ENCODE measurements around the gene PPP6R3.

The PPP6R3 gene

DNA sequence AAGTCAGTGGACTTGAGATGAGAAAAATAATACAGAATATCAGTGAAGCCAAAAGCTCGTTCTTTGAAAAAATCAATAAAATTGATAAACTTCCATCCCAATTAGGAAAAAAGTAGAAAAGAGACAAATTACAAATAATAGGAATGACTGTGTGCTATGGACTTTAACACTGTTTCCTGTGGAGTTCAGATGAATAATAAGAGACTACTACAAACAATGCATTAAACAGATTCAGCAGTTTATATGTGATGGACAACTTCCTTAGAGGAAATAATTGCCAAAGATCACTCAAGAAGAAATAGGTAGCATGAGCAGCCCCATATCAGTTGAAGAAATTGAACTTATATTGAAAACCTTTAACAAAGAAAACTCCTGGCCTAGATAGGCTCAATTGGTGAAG, 99.7 kb downstream of the PPP6R3 start:
- TF ChIP-seq, protein P1, sequence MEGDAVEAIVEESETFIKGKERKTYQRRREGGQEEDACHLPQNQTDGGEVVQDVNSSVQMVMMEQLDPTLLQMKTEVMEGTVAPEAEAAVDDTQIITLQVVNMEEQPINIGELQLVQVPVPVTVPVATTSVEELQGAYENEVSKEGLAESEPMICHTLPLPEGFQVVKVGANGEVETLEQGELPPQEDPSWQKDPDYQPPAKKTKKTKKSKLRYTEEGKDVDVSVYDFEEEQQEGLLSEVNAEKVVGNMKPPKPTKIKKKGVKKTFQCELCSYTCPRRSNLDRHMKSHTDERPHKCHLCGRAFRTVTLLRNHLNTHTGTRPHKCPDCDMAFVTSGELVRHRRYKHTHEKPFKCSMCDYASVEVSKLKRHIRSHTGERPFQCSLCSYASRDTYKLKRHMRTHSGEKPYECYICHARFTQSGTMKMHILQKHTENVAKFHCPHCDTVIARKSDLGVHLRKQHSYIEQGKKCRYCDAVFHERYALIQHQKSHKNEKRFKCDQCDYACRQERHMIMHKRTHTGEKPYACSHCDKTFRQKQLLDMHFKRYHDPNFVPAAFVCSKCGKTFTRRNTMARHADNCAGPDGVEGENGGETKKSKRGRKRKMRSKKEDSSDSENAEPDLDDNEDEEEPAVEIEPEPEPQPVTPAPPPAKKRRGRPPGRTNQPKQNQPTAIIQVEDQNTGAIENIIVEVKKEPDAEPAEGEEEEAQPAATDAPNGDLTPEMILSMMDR (IDR thresholded peaks at IDR 0.05; ENCODE audit: low read depth, low read length, missing control alignments): no peak
- no peak overlapping the region for H3K27ac ChIP-seq
- in situ Hi-C loops (cut with HindIII; ENCODE audit: low pct_ligation_motif_present, low sequenced_read_pairs): no loop called here
- no peak overlapping the region for H3K4me3 ChIP-seq (ENCODE audit: low read depth, low read length)
- peaks cover 30% of the 10 kb centered on the region for H3K36me3 ChIP-seq (replicated peaks)
- DNase-seq: no peak
- H3K27me3 ChIP-seq (replicated peaks): no peaks in the 10 kb centered on the region

DNA sequence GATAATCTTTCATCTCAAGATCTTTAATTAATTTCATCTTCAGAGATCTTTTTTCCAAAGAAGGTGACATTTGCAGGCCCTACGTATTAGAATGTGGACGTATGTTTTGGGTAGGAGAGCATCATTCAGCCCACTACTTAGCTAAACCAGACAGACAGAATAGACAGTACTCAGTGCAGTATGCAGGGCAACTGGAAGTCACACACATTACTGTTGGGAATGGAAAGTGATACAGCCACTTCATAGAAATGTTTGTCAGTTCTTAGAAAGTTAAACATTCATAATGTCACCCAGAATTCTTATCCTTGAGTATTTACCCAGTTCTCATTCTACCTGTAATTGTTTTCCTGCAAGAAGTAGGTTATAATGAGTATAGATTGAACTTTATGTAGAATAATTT, 102.9 kb downstream of the PPP6R3 start:
- in situ Hi-C loops (cut with HindIII; ENCODE audit: low pct_ligation_motif_present, low sequenced_read_pairs): no loop called here
- no peak overlapping the region for H3K27ac ChIP-seq
- peaks cover 27% of the 10 kb centered on the region for H3K36me3 ChIP-seq (replicated peaks)
- no peak overlapping the region for H3K4me3 ChIP-seq (ENCODE audit: low read depth, low read length)
- no peaks in the 10 kb centered on the region for H3K27me3 ChIP-seq (replicated peaks)
- TF ChIP-seq, protein P1 (IDR thresholded peaks at IDR 0.05; ENCODE audit: low read depth, low read length, missing control alignments): no peak
- no peak for DNase-seq

DNA sequence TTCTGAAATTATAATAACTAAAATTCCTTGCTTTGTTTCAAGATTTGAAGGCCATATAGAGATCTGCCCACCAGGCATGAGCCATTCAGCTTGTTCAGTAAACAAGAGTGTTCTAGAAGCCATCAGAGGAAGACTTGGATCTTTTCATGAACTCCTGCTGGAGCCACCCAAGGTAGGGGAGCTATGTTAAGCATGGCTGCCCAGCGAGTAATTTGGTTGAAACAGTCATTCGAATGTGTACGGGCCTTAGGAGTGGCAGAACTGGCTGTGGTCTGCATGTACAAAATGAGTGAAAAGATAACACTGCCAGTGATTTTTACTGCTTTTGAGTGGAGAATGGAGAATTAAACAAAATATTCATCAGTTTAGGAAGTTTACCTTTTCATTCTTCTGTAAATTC, 103.7 kb downstream of the PPP6R3 start:
- in situ Hi-C loops (cut with HindIII; ENCODE audit: low pct_ligation_motif_present, low sequenced_read_pairs): no loop called here
- peaks cover 27% of the 10 kb centered on the region for H3K36me3 ChIP-seq (replicated peaks)

DNA sequence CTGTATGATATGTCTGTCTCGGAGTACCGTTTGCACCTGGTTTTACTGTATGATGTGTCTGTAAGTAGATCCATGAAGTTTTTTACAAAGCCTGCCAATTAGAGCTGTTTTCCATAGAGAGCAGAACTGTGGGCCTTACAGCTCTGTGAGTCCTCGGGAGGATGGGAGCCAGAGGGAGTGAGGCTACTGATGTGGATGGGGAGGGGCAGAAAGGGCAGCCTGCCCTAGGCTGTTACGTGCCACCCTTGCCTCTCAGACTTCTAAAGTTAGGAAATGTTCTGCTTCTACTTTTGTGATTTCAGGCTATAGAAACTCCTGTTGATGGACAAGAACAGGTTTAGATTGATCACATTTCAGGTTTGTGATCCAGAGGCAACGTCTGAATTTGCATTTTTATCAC, 105.2 kb downstream of the PPP6R3 start:
- Histone ChIP-seq H3K36me3 (replicated peaks) (peaks cover 23% of the 10 kb centered on the region), H3K27ac (no peak overlapping the region), H3K27me3 (replicated peaks) (no peaks in the 10 kb centered on the region), H3K4me3 (ENCODE audit: low read depth, low read length) (no peak overlapping the region)
- TF ChIP-seq, protein P1 (IDR thresholded peaks at IDR 0.05; ENCODE audit: low read depth, low read length, missing control alignments): no peak
- DNase-seq: no peak
- in situ Hi-C loops (cut with HindIII; ENCODE audit: low pct_ligation_motif_present, low sequenced_read_pairs): no loop called here

More for the DNA sequence above, 103.7 kb downstream of the PPP6R3 start:
- Histone ChIP-seq H3K27ac (no peak overlapping the region), H3K4me3 (ENCODE audit: low read depth, low read length) (no peak overlapping the region), H3K27me3 (replicated peaks) (no peaks in the 10 kb centered on the region)
- no peak for DNase-seq
- TF ChIP-seq, protein P1 (IDR thresholded peaks at IDR 0.05; ENCODE audit: low read depth, low read length, missing control alignments): no peak

DNA sequence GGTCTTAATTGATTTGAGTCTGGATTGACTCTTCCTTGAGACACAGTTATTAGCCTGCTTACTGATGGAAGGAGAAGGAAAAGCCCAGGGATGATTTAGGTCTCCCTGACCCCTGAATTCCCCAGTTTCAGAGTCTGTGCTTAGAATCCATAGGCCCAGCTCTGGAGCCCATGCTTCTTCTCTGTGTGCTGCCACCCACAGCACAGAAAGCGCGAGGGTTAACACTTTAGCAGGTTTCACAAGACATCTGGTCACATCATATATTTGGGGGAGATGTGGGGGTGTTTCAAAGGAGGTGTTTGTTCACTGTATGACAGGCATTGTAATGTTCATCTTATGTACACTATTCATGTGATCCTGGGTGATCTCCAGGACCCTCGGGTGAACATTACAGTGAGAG, 107.0 kb downstream of the PPP6R3 start:
- no peaks in the 10 kb centered on the region for H3K27me3 ChIP-seq (replicated peaks)
- DNase-seq: no peak
- in situ Hi-C loops (cut with HindIII; ENCODE audit: low pct_ligation_motif_present, low sequenced_read_pairs): no loop called here
- H3K36me3 ChIP-seq (replicated peaks): peaks cover 36% of the 10 kb centered on the region
- H3K27ac ChIP-seq: no peak overlapping the region
- H3K4me3 ChIP-seq (ENCODE audit: low read depth, low read length): no peak overlapping the region
- TF ChIP-seq, protein P1 (IDR thresholded peaks at IDR 0.05; ENCODE audit: low read depth, low read length, missing control alignments): no peak

DNA sequence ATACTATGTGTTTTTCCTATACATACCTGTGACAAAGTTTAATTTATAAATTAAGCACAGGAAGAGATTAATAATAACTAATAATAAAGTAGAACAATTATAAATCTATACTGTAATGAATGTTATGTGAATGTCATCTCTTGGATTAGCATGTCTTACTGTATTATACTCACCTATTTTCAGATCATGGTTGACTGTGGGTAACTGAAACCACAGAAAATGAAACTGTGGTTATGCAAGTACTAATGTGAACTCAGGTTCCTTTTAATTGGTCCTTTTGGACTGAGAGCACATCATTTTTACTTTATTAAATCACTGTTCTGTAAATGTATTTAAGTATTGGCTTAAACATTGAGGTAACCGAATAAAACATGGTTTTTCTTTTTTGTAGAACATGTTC, 108.8 kb downstream of the PPP6R3 start:
- in situ Hi-C loops (cut with HindIII; ENCODE audit: low pct_ligation_motif_present, low sequenced_read_pairs): no loop called here
- H3K4me3 ChIP-seq (ENCODE audit: low read depth, low read length): no peak overlapping the region
- peaks cover 31% of the 10 kb centered on the region for H3K36me3 ChIP-seq (replicated peaks)
- H3K27me3 ChIP-seq (replicated peaks): no peaks in the 10 kb centered on the region
- DNase-seq: no peak
- TF ChIP-seq, protein P1 (IDR thresholded peaks at IDR 0.05; ENCODE audit: low read depth, low read length, missing control alignments): no peak
- H3K27ac ChIP-seq: no peak overlapping the region
